Neural cell (in vitro differentiated cells): Measurements from ENCODE around the gene RUNX1. TPM values are rescaled to one million over a fixed set of nuclear protein-coding genes. Genes with fewer than 3 reads are reported as not detected.

ENCODE experiments used
- H2AFZ ChIP-seq: fragments of 200-600, 300-800 bp; sonication (generic), shearing (Covaris generic); 2 replicates; pipeline ENCODE4 v1.6.0; 2014; ENCODE audit warnings: low read depth, mild to moderate bottlenecking, antibody characterized with exemption, low read length, moderate library complexity
- H3F3A ChIP-seq: fragments of 200-600 bp; shearing (Covaris generic); 2 replicates; pipeline ENCODE4 v1.6.1; 2016; ENCODE audit warnings: mild to moderate bottlenecking, moderate library complexity, mixed read lengths, antibody characterized with exemption, low read length; ENCODE audit not compliant: insufficient read depth, poor library complexity, severe bottlenecking
- H3K27ac ChIP-seq: fragments of 200-600, 300-800 bp; sonication (generic), shearing (Covaris generic); 2 replicates; pipeline ENCODE4 v1.5.1; 2014; ENCODE audit warnings: mild to moderate bottlenecking, low read length, moderate library complexity
- H3K27me3 ChIP-seq: fragments of 300-800, 200-600 bp; sonication (generic), shearing (Covaris generic); 2 replicates; pipeline ENCODE4 v1.6.0; 2014; ENCODE audit warnings: mild to moderate bottlenecking, low read depth, low read length, moderate library complexity; ENCODE audit not compliant: insufficient read depth
- H3K36me3 ChIP-seq: fragments of 300-800, 200-600 bp; sonication (generic), shearing (Covaris generic); 2 replicates; pipeline ENCODE4 v1.5.1; 2014; ENCODE audit warnings: mild to moderate bottlenecking, antibody characterized with exemption, low read length, moderate library complexity; ENCODE audit not compliant: insufficient read depth
- H3K4me2 ChIP-seq: fragments of 300-800, 200-600 bp; sonication (generic), shearing (Covaris generic); 2 replicates; pipeline ENCODE4 v1.6.0; 2014; ENCODE audit warnings: mild to moderate bottlenecking, low read length
- H3K4me3 ChIP-seq: fragments of 300-800, 200-600 bp; sonication (generic), shearing (Covaris generic); 2 replicates; pipeline ENCODE4 v1.5.1; 2014; ENCODE audit warnings: mild to moderate bottlenecking, low read length, moderate library complexity
- H3K79me2 ChIP-seq: fragments of 200-600 bp; shearing (Covaris generic); replicated peaks from 2 replicates; pipeline ENCODE4 v1.6.0; 2014; ENCODE audit warnings: mild to moderate bottlenecking, low read length, moderate library complexity; ENCODE audit not compliant: insufficient read depth
- H3K9ac ChIP-seq: fragments of 300-800, 200-600 bp; sonication (generic), shearing (Covaris generic); 2 replicates; pipeline ENCODE4 v1.6.1; 2016; ENCODE audit warnings: mild to moderate bottlenecking, low read length, mixed read lengths
- H3K9me2 ChIP-seq: fragments of 200-600 bp; shearing (Covaris generic); 2 replicates; pipeline ENCODE4 v1.6.1; 2016; ENCODE audit warnings: mild to moderate bottlenecking, low read length, mixed read lengths; ENCODE audit not compliant: insufficient read depth
- H3K9me3 ChIP-seq: fragments of 200-600, 300-800 bp; sonication (generic), shearing (Covaris generic); 2 replicates; pipeline ENCODE4 v1.6.1; 2016; ENCODE audit warnings: mild to moderate bottlenecking, mixed run types, low read length, moderate library complexity, mixed read lengths
- H4K20me1 ChIP-seq: fragments of 200-600 bp; shearing (Covaris generic); 2 replicates; pipeline ENCODE4 v1.6.1; 2016; ENCODE audit warnings: mild to moderate bottlenecking, mixed run types; ENCODE audit not compliant: insufficient read depth
- EP300 ChIP-seq: fragments of 450-650 bp; conservative IDR thresholded peaks from 2 replicates; pipeline ENCODE4 v1.6.1; 2014; ENCODE audit warnings: antibody characterized with exemption, mild to moderate bottlenecking, moderate library complexity; ENCODE audit not compliant: poor library complexity, severe bottlenecking
- EZH2 ChIP-seq: fragments of 200-600, 300-800 bp; shearing (Covaris generic), sonication (generic); IDR thresholded peaks from 2 replicates; pipeline ENCODE4 v1.6.1; 2014; ENCODE audit warnings: antibody characterized with exemption, low read length, borderline replicate concordance, mild to moderate bottlenecking; ENCODE audit not compliant: insufficient read depth, poor library complexity, severe bottlenecking
- MXI1 ChIP-seq: fragments of 450-650 bp; conservative IDR thresholded peaks from 2 replicates; pipeline ENCODE4 v1.6.1; 2014; ENCODE audit warnings: antibody characterized with exemption, mild to moderate bottlenecking; ENCODE audit not compliant: poor library complexity, severe bottlenecking
- POLR2AphosphoS5 ChIP-seq: IDR thresholded peaks from 2 replicates; pipeline ENCODE4 v1.6.1; 2012
- RAD21 ChIP-seq: fragments of 450-650 bp; conservative IDR thresholded peaks from 2 replicates; pipeline ENCODE4 v1.6.1; 2014; ENCODE audit warnings: antibody characterized with exemption, mild to moderate bottlenecking, moderate library complexity
- SMC3 ChIP-seq: fragments of 450-650 bp; conservative IDR thresholded peaks from 2 replicates; pipeline ENCODE4 v1.6.1; 2014; ENCODE audit warnings: antibody characterized with exemption, mild to moderate bottlenecking, moderate library complexity; ENCODE audit not compliant: poor library complexity
- TAF1 ChIP-seq: IDR thresholded peaks from 2 replicates; pipeline ENCODE4 v1.6.1; 2012; ENCODE audit warnings: low read depth
- polyA plus RNA-seq: library from polyadenylated mRNA; depleted of rRNA; stranded (reverse); fragments of >200 nt; gene quantifications from 2 replicates; pipeline ENCODE4 v1.2.3, GENCODE V29; 2014
- TF ChIP-seq, protein P1 (sequence below): IDR thresholded peaks from 2 replicates; pipeline ENCODE4 v1.6.1; 2012; ENCODE audit warnings: borderline replicate concordance
- TF ChIP-seq, protein P2 (sequence below): fragments of 450-650 bp; IDR thresholded peaks from 2 replicates; pipeline ENCODE4 v1.5.1; 2014; ENCODE audit warnings: antibody characterized with exemption, mild to moderate bottlenecking, moderate library complexity; ENCODE audit not compliant: poor library complexity, severe bottlenecking

RUNX1 gene
- polyA plus RNA-seq, 1 donor from 2014 or later: not detected

DNA sequence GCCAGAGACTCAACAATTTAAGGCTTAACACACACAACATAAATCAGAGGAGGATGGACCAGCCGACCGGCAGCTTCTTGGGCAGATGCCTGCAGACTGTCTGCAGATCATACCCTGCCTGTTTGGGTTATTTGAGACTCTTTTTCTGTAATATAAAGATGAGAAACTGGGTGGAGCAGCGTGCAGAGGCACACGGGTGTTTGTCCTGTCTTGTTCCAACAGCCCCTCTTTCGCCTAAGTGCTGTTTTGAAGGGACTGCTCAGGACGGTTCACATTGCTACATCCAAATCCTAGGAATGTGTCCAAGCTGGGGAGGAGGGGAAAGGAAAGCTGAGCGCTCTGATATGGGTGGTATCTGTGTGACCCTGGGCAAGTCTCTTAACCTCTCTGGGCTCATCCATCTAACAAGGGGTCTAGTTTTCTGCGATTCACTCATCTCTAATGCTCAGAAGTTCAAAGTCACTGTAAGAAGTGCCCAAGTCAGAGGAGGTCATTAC is 230.4 kb downstream of the RUNX1 start:
- Histone ChIP-seq H2AFZ (no peak overlapping the region), H3K27ac (no peak overlapping the region), H3K9me2 (no peaks in the 10 kb centered on the region), H3K9ac (no peak overlapping the region), H3K36me3 (no peaks in the 10 kb centered on the region), H3K27me3 (no peaks in the 10 kb centered on the region), H3F3A (no peaks in the 10 kb centered on the region), H3K79me2 (no peaks in the 10 kb centered on the region), H3K4me3 (no peak overlapping the region), H3K9me3 (no peaks in the 10 kb centered on the region), H3K4me2 (no peak overlapping the region), H4K20me1 (no peaks in the 10 kb centered on the region)
- TF ChIP-seq SMC3 (no peak), MXI1 (no peak), TAF1 (no peak), EP300 (no peak), EZH2 (no peak), POLR2AphosphoS5 (no peak), RAD21 (no peak)
- TF ChIP-seq, protein P1, sequence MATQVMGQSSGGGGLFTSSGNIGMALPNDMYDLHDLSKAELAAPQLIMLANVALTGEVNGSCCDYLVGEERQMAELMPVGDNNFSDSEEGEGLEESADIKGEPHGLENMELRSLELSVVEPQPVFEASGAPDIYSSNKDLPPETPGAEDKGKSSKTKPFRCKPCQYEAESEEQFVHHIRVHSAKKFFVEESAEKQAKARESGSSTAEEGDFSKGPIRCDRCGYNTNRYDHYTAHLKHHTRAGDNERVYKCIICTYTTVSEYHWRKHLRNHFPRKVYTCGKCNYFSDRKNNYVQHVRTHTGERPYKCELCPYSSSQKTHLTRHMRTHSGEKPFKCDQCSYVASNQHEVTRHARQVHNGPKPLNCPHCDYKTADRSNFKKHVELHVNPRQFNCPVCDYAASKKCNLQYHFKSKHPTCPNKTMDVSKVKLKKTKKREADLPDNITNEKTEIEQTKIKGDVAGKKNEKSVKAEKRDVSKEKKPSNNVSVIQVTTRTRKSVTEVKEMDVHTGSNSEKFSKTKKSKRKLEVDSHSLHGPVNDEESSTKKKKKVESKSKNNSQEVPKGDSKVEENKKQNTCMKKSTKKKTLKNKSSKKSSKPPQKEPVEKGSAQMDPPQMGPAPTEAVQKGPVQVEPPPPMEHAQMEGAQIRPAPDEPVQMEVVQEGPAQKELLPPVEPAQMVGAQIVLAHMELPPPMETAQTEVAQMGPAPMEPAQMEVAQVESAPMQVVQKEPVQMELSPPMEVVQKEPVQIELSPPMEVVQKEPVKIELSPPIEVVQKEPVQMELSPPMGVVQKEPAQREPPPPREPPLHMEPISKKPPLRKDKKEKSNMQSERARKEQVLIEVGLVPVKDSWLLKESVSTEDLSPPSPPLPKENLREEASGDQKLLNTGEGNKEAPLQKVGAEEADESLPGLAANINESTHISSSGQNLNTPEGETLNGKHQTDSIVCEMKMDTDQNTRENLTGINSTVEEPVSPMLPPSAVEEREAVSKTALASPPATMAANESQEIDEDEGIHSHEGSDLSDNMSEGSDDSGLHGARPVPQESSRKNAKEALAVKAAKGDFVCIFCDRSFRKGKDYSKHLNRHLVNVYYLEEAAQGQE: no peak
- TF ChIP-seq, protein P2, sequence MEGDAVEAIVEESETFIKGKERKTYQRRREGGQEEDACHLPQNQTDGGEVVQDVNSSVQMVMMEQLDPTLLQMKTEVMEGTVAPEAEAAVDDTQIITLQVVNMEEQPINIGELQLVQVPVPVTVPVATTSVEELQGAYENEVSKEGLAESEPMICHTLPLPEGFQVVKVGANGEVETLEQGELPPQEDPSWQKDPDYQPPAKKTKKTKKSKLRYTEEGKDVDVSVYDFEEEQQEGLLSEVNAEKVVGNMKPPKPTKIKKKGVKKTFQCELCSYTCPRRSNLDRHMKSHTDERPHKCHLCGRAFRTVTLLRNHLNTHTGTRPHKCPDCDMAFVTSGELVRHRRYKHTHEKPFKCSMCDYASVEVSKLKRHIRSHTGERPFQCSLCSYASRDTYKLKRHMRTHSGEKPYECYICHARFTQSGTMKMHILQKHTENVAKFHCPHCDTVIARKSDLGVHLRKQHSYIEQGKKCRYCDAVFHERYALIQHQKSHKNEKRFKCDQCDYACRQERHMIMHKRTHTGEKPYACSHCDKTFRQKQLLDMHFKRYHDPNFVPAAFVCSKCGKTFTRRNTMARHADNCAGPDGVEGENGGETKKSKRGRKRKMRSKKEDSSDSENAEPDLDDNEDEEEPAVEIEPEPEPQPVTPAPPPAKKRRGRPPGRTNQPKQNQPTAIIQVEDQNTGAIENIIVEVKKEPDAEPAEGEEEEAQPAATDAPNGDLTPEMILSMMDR: no peak

DNA sequence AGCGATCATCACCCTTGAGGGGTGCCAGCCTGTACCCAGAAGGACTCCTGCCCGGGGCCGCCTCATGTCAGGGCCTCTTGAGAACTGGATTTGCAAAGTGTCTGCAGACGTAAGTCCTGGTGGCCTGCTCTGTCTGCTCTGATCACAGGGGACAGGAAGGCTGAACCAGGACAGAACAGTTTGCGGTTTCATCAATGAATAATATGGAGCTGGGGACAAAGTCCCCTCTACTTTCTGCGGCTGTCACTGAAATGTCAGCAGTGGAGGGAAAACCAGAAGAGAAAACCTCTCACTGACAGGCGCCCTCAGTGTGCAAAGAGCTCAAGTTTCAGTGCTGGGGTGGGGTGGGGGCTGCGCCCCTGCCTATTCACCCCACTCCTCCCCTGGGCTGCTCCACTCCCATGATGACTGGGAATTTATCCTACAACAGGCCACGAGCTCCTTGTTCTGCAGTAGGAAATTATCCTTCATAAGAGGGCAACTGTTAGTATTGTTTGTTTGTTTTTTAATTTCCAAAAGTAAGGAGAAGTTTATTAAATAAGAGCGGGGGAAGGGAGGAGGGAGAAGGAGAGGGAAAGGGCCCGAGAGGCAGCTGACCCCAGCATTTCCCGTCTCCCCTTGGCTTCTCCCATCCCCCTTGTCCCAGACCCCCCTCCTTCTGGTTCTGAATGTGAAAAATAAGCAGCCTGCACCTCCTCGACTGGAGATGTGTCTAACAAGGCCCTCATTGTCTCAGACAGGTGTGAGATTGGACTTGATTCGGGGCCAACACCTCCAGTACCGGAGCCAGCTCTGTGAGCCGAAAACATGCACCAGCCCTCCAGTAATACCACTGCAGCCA is 231.1 kb downstream of the RUNX1 start:
- TF ChIP-seq, protein P1: no peak
- TF ChIP-seq MXI1 (no peak), TAF1 (no peak), RAD21 (no peak), POLR2AphosphoS5 (no peak), SMC3 (no peak), EZH2 (no peak), EP300 (no peak)
- TF ChIP-seq, protein P2: no peak
- Histone ChIP-seq H3K27ac (no peak overlapping the region), H3K27me3 (no peaks in the 10 kb centered on the region), H3K9ac (no peak overlapping the region), H3K4me3 (no peak overlapping the region), H3K36me3 (no peaks in the 10 kb centered on the region), H4K20me1 (no peaks in the 10 kb centered on the region), H2AFZ (no peak overlapping the region), H3K9me2 (no peaks in the 10 kb centered on the region), H3K79me2 (no peaks in the 10 kb centered on the region), H3F3A (no peaks in the 10 kb centered on the region), H3K4me2 (no peak overlapping the region), H3K9me3 (no peaks in the 10 kb centered on the region)
